H9 (cell line): ENCODE measurements around the gene SH3GL1. TPM values are rescaled to one million over a fixed set of nuclear protein-coding genes. Genes with fewer than 3 reads are reported as not detected.

Source experiments
- DNase-seq: peaks from one replicate; pipeline ENCODE4 v3.0.0-alpha.2; 2017
- H2AFZ ChIP-seq: one replicate; pipeline ENCODE4 v1.6.1; 2013; ENCODE audit warnings: mild to moderate bottlenecking, low read length, control low read depth, moderate library complexity
- H2AK5ac ChIP-seq: 2 replicates; pipeline ENCODE4 v1.6.1; 2013; ENCODE audit warnings: low read length, control low read depth, mixed read lengths; ENCODE audit not compliant: insufficient read length
- H2BK120ac ChIP-seq: one replicate; pipeline ENCODE4 v1.6.1; 2013; ENCODE audit warnings: low read depth, mild to moderate bottlenecking, low read length, control low read depth, inconsistent platforms; ENCODE audit not compliant: poor library complexity, severe bottlenecking
- H2BK12ac ChIP-seq: 2 replicates; pipeline ENCODE4 v1.6.1; 2013; ENCODE audit warnings: low read length, control low read depth, mixed read lengths, low read depth; ENCODE audit not compliant: insufficient read length
- H2BK15ac ChIP-seq: 2 replicates; pipeline ENCODE4 v1.6.1; 2013; ENCODE audit warnings: low read depth, low read length, control low read depth
- H2BK20ac ChIP-seq: one replicate; pipeline ENCODE4 v1.6.1; 2013; ENCODE audit warnings: low read depth, mild to moderate bottlenecking, low read length, control low read depth, inconsistent platforms; ENCODE audit not compliant: poor library complexity, severe bottlenecking
- H2BK5ac ChIP-seq: 2 replicates; pipeline ENCODE4 v1.6.1; 2013; ENCODE audit warnings: low read length, control low read depth, mixed read lengths; ENCODE audit not compliant: insufficient read length
- H3K14ac ChIP-seq: 2 replicates; pipeline ENCODE4 v1.6.1; 2013; ENCODE audit warnings: low read length, control low read depth; ENCODE audit not compliant: insufficient read depth
- H3K18ac ChIP-seq: 2 replicates; pipeline ENCODE4 v1.6.1; 2013; ENCODE audit warnings: low read depth, mild to moderate bottlenecking, mixed read lengths, low read length, control low read depth; ENCODE audit not compliant: insufficient read length
- H3K23ac ChIP-seq: 2 replicates; pipeline ENCODE4 v1.6.1; 2013; ENCODE audit warnings: low read length, control low read depth, mixed read lengths, low read depth; ENCODE audit not compliant: insufficient read length
- H3K23me2 ChIP-seq: 2 replicates; pipeline ENCODE4 v1.6.1; 2013; ENCODE audit warnings: low read depth, mild to moderate bottlenecking, mixed read lengths, low read length, control low read depth; ENCODE audit not compliant: insufficient read length, poor library complexity, severe bottlenecking
- H3K27ac ChIP-seq: 2 replicates; pipeline ENCODE4 v1.5.1; 2013; ENCODE audit warnings: low read length, control low read depth, mixed read lengths, low read depth; ENCODE audit not compliant: insufficient read length
- H3K27me3 ChIP-seq: 2 replicates; pipeline ENCODE4 v1.6.1; 2013; ENCODE audit warnings: low read length, control low read depth, inconsistent platforms; ENCODE audit not compliant: insufficient read depth
- H3K4ac ChIP-seq: 2 replicates; pipeline ENCODE4 v1.6.1; 2013; ENCODE audit warnings: low read depth, mild to moderate bottlenecking, control low read depth, inconsistent platforms, low read length, moderate library complexity
- H3K4me1 ChIP-seq: 2 replicates; pipeline ENCODE4 v1.6.1; 2013; ENCODE audit warnings: low read length, control low read depth, inconsistent platforms; ENCODE audit not compliant: insufficient read depth
- H3K4me2 ChIP-seq: 2 replicates; pipeline ENCODE4 v1.6.1; 2013; ENCODE audit warnings: low read length, control low read depth, mixed read lengths; ENCODE audit not compliant: insufficient read length, insufficient read depth
- H3K56ac ChIP-seq: 2 replicates; pipeline ENCODE4 v1.6.1; 2013; ENCODE audit warnings: low read depth, mild to moderate bottlenecking, mixed read lengths, low read length, control low read depth; ENCODE audit not compliant: insufficient read length
- H3K79me1 ChIP-seq: 2 replicates; pipeline ENCODE4 v1.6.1; 2013; ENCODE audit warnings: low read depth, mild to moderate bottlenecking, moderate library complexity, low read length, control low read depth, inconsistent platforms; ENCODE audit not compliant: insufficient read depth, poor library complexity, severe bottlenecking
- H3K79me2 ChIP-seq: 2 replicates; pipeline ENCODE4 v1.6.1; 2013; ENCODE audit warnings: low read length, control low read depth, inconsistent platforms; ENCODE audit not compliant: insufficient read depth
- H3K9ac ChIP-seq: 2 replicates; pipeline ENCODE4 v1.6.1; 2013; ENCODE audit warnings: low read length, control low read depth, mixed read lengths; ENCODE audit not compliant: insufficient read length; ENCODE audit errors: extremely low read depth
- H3K9me3 ChIP-seq: one replicate; pipeline ENCODE4 v1.6.1; 2013; ENCODE audit warnings: low read depth, low read length, inconsistent platforms; ENCODE audit not compliant: control insufficient read depth
- H3T11ph ChIP-seq: one replicate; pipeline ENCODE4 v1.6.1; 2013; ENCODE audit warnings: mild to moderate bottlenecking, low read length, control low read depth, inconsistent platforms
- H4K20me1 ChIP-seq: one replicate; pipeline ENCODE4 v1.6.1; 2013; ENCODE audit not compliant: control insufficient read depth, insufficient read length, insufficient read depth
- H4K5ac ChIP-seq: 2 replicates; pipeline ENCODE4 v1.6.1; 2013; ENCODE audit warnings: low read depth, mild to moderate bottlenecking, mixed read lengths, low read length, control low read depth; ENCODE audit not compliant: insufficient read length
- H4K8ac ChIP-seq: replicated peaks from 2 replicates; pipeline ENCODE4 v1.6.1; 2013; ENCODE audit warnings: low read length, control low read depth, mixed read lengths, low read depth; ENCODE audit not compliant: insufficient read length
- H4K91ac ChIP-seq: 2 replicates; pipeline ENCODE4 v1.6.1; 2013; ENCODE audit warnings: low read depth, mild to moderate bottlenecking, moderate library complexity, mixed read lengths, low read length, control low read depth; ENCODE audit not compliant: insufficient read length
- H3K27ac Mint-ChIP-seq, 3 experiments: 2 replicates in 2 of 3; 3 replicates in 1 of 3; pipeline ENCODE4 v1.8.0; 2020 to 2021; ENCODE audit warnings: mixed read lengths in 3 of 3, mild to moderate bottlenecking in 1 of 3, moderate library complexity in 1 of 3
- H3K27me3 Mint-ChIP-seq: 2 replicates; pipeline ENCODE4 v1.8.0; 2021; ENCODE audit warnings: low read depth, mild to moderate bottlenecking, moderate library complexity, mixed read lengths
- H3K36me3 Mint-ChIP-seq, 3 experiments: 2 replicates in 2 of 3; 3 replicates in 1 of 3; pipeline ENCODE4 v1.8.0; 2020 to 2021; ENCODE audit warnings: low read depth in 3 of 3, mixed read lengths in 3 of 3; ENCODE audit not compliant: insufficient read depth in 1 of 3
- H3K4me1 Mint-ChIP-seq, 2 experiments: 2 replicates each; pipeline ENCODE4 v1.8.0; 2020; ENCODE audit warnings: mixed read lengths in 2 of 2
- H3K4me3 Mint-ChIP-seq, 2 experiments: 2 replicates in 1 of 2; 3 replicates in 1 of 2; pipeline ENCODE4 v1.8.0; 2020 to 2021; ENCODE audit warnings: mild to moderate bottlenecking in 2 of 2, mixed read lengths in 2 of 2, moderate library complexity in 1 of 2
- H3K9me3 Mint-ChIP-seq, 2 experiments: 2 replicates in 1 of 2; 3 replicates in 1 of 2; pipeline ENCODE4 v1.8.0; 2020; ENCODE audit warnings: mild to moderate bottlenecking in 2 of 2, mixed read lengths in 2 of 2, moderate library complexity in 1 of 2
- CTCF ChIP-seq: fragments of 200-600 bp; sonication (generic); conservative IDR thresholded peaks from 3 replicates; pipeline ENCODE4 v1.8.0; 2021; ENCODE audit warnings: antibody characterized with exemption, mild to moderate bottlenecking
- WGBS: extraction: QIAGEN DNeasy Blood & Tissue Kit; methylation state at CpG from one replicate; pipeline ENCODE4 v1.1.7; 2013; ENCODE audit warnings: missing lambda C conversion rate, low lambda C conversion rate, mixed read lengths; ENCODE audit not compliant: insufficient read length; ENCODE audit errors: extremely low coverage; 5-methylcytosine and 5-hydroxymethylcytosine counted together
- total RNA-seq: library from RNA; stranded (reverse); gene quantifications from 2 replicates; pipeline ENCODE4 v1.2.1, GENCODE V29; 2021

The SH3GL1 gene
- total RNA-seq, 1 experiment from 2014 or later: 85.5 TPM

GRCh38 chr19:4385291-4386040 is 14.9 kb downstream of the SH3GL1 start:
- Histone ChIP-seq H3K4me2 (no peak overlapping the region), H2BK20ac (no peak overlapping the region), H3T11ph (no peak overlapping the region), H3K9ac (no peak overlapping the region), H3K79me2 (peaks cover 12% of the 10 kb centered on the region; the same call in 1 of the 2 replicates), H3K27ac (no peak overlapping the region), H3K23ac (no peak overlapping the region), H3K56ac (no peak overlapping the region), H3K23me2 (no peaks in the 10 kb centered on the region), H3K9me3 (no peaks in the 10 kb centered on the region), H3K14ac (no peak overlapping the region), H2BK5ac (no peak overlapping the region), H4K8ac (no peak overlapping the region), H3K4ac (no peak overlapping the region), H2AFZ (no peak overlapping the region), H2BK15ac (no peak overlapping the region), H2AK5ac (no peak overlapping the region), H2BK120ac (no peak overlapping the region), H4K91ac (no peak overlapping the region), H4K20me1 (no peaks in the 10 kb centered on the region), H2BK12ac (no peak overlapping the region), H3K27me3 (no peaks in the 10 kb centered on the region), H3K18ac (no peak overlapping the region), H3K79me1 (no peaks in the 10 kb centered on the region), H3K4me1 (no peaks in the 10 kb centered on the region; the same call in 1 of the 2 replicates), H4K5ac (no peak overlapping the region)
- no peak for DNase-seq
- Mint-ChIP-seq H3K36me3 (peaks cover 3 to 14% (median 5%) of the 10 kb centered on the region in 3 experiments; a peak in 5 of 7 replicates), H3K9me3 (no peaks in the 10 kb centered on the region), H3K27ac (no peak overlapping the region; a peak in 1 of 7 replicates), H3K4me1 (peaks cover 12 to 28% of the 10 kb centered on the region in 2 experiments), H3K27me3 (no peaks in the 10 kb centered on the region), H3K4me3 (no peak overlapping the region)
- WGBS: no CpG with 5 or more reads among the region's 15 CpGs
- no peak for TF ChIP-seq CTCF
